H1 (cell line): ENCODE results near the gene LY6G6F. TPM values are rescaled to one million over a fixed set of nuclear protein-coding genes. Genes with fewer than 3 reads are reported as not detected.

ENCODE experiments used
- BCL11A ChIP-seq, 2 experiments: IDR thresholded peaks; one replicate each; pipeline ENCODE4 v1.6.1; 2011; ENCODE audit warnings: low read depth in 2 of 2, low read length in 2 of 2, mild to moderate bottlenecking in 2 of 2
- CHD1 ChIP-seq: IDR thresholded peaks from 2 replicates; pipeline ENCODE4 v1.6.1; 2012; ENCODE audit warnings: low read depth, low read length, improper control_type of control experiment
- EP300 ChIP-seq, 2 experiments: IDR thresholded peaks; 1 replicate in 1 of 2; 2 replicates in 1 of 2; pipeline ENCODE4 v1.6.1; 2011 to 2012; ENCODE audit warnings: low read depth in 2 of 2, low read length in 2 of 2, mild to moderate bottlenecking in 2 of 2, borderline replicate concordance in 1 of 2, inconsistent platforms in 1 of 2, moderate library complexity in 1 of 2
- FOSL1 ChIP-seq: IDR thresholded peaks from 2 replicates; pipeline ENCODE4 v1.6.1; 2011; ENCODE audit warnings: mild to moderate bottlenecking, low read depth, low read length, moderate library complexity; ENCODE audit not compliant: insufficient read depth
- POU5F1 ChIP-seq: IDR thresholded peaks from 2 replicates; pipeline ENCODE4 v1.6.1; 2011; ENCODE audit warnings: low read depth, mild to moderate bottlenecking, low read length, moderate library complexity
- SP4 ChIP-seq: IDR thresholded peaks from 2 replicates; pipeline ENCODE4 v1.6.1; 2012; ENCODE audit warnings: low read length, inconsistent platforms
- polyA plus RNA-seq, 7 experiments: library from polyadenylated mRNA; depleted of rRNA in 3 of 7; stranded (reverse) in 5 of 7; unstranded in 2 of 7; fragments of >200 nt in 5 of 7; fragments of 200-250 nt in 2 of 7; gene quantifications; 1 replicate in 5 of 7; 2 replicates in 1 of 7; 4 replicates in 1 of 7; pipeline versions ENCODE4 v1.2.1 to v1.2.3, GENCODE V29; 2011 to 2013; ENCODE audit warnings: missing spikeins in 2 of 7, mixed read lengths in 2 of 7
- total RNA-seq: library from RNA; stranded (reverse); fragmentation: NEBNext Ultra II Directional; extraction: Animal tissue kit (Norgen Biotek cat#: 25700); gene quantifications from 2 replicates; pipeline ENCODE4 v1.2.1, GENCODE V29; 2021

Gene LY6G6F
- total and polyA plus RNA-seq, 2 of the 8 experiments (the other 6 are each of a cell fraction or from before 2014, with no cell fraction given), result not detected

DNA sequence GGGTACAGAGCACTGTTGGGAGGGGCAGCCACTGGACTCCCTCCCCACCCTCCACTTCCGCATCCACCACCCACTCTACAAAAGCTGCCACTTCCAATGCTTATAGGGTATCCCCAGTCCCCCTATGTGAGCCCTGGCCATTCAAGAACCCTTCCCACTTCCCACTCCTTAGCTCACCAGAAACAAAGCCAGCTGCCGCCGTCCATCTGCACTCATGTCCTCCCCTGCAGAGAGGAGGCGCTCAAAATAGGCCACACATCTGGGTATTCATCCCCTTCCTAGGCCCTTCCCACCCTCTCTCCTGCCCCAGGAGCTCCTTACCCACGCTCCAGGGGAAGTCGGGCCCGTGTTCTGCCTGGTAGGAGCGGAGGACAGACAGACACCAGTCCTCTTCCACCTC lies 19.3 kb upstream of the LY6G6F start (continued):
- TF ChIP-seq FOSL1 (no peak), SP4 (no peak), EP300 (IDR thresholded peaks at IDR 0.05; ENCODE audit: borderline replicate concordance in 1 of 2, low read depth in 2 of 2, low read length in 2 of 2) (no peak), CHD1 (no peak), BCL11A (IDR thresholded peaks at IDR 0.05; ENCODE audit: low read depth in 2 of 2, low read length in 2 of 2) (no peak), POU5F1 (no peak)
